Breast epithelium (tissue), 4 donors: ENCODE data around the gene HSPBP1. TPM values are rescaled to one million over a fixed set of nuclear protein-coding genes. Genes with fewer than 3 reads are reported as not detected.

ENCODE experiments used
- DNase-seq, 2 donors: peaks; one replicate each; pipeline ENCODE4 v3.0.0-alpha.2; 2019; ENCODE audit warnings: low spot score in 2 of 2
- H3K27ac ChIP-seq, 2 donors: fragments of 200-600 bp; sonication (generic) in 1 of 2; one replicate each; pipeline ENCODE4 v1.5.1; 2016 to 2019; ENCODE audit warnings: mild to moderate bottlenecking in 1 of 2
- H3K27me3 ChIP-seq, 2 donors: fragments of 200-600 bp; sonication (generic) in 1 of 2; one replicate each; pipeline versions ENCODE4 v1.5.1 to v1.6.0; 2017 to 2019; ENCODE audit warnings: control low read depth in 1 of 2, mild to moderate bottlenecking in 1 of 2
- H3K36me3 ChIP-seq: fragments of 200-600 bp; one replicate; pipeline ENCODE4 v1.5.1; 2019
- H3K4me1 ChIP-seq, 2 donors: fragments of 200-600 bp; sonication (generic); one replicate each; pipeline ENCODE4 v1.5.1; 2016 to 2019; ENCODE audit warnings: control low read depth in 1 of 2
- H3K4me3 ChIP-seq, 3 donors: fragments of 200-600 bp; sonication (generic); 1 replicate in 2 of 3; 2 replicates in 1 of 3; pipeline ENCODE4 v1.5.1; 2016 to 2019; ENCODE audit warnings: mild to moderate bottlenecking in 3 of 3, moderate library complexity in 2 of 3
- H3K9me3 ChIP-seq, 2 donors: fragments of 200-600 bp; sonication (generic) in 1 of 2; one replicate each; pipeline ENCODE4 v1.5.1; 2016 to 2019; ENCODE audit warnings: control low read depth in 1 of 2
- POLR2A ChIP-seq: fragments of 450-650 bp; IDR thresholded peaks from one replicate; pipeline ENCODE4 v1.6.1; 2016; ENCODE audit warnings: antibody characterized with exemption, mild to moderate bottlenecking, moderate library complexity
- POLR2AphosphoS5 ChIP-seq, 3 donors: sonication (generic); formaldehyde crosslinking; IDR thresholded peaks; one replicate each; pipeline ENCODE4 v1.6.1; 2017; ENCODE audit warnings: antibody characterized with exemption in 3 of 3
- intact Hi-C: fragments of 100-400 bp; cut with DNase I; formaldehyde crosslinking; loops from one replicate; pipeline ENCODE4 v1.15.1; 2023; ENCODE audit warnings: low total_unique reads
- total RNA-seq, 3 donors: library from RNA; depleted of rRNA; stranded (reverse); fragments of >200 nt; gene quantifications; one replicate each; pipeline ENCODE4 v1.1.0, GENCODE V29; 2016
- TF ChIP-seq, protein P1 (sequence below), 3 donors: fragments of 450-650 bp; IDR thresholded peaks; one replicate each; pipeline ENCODE4 v1.5.1; 2016 to 2017; ENCODE audit warnings: antibody characterized with exemption in 3 of 3, mild to moderate bottlenecking in 3 of 3, moderate library complexity in 3 of 3

Gene HSPBP1
- total RNA-seq, 3 donors from 2014 or later = 13.3 to 36.1 (median 32.6) TPM

DNA sequence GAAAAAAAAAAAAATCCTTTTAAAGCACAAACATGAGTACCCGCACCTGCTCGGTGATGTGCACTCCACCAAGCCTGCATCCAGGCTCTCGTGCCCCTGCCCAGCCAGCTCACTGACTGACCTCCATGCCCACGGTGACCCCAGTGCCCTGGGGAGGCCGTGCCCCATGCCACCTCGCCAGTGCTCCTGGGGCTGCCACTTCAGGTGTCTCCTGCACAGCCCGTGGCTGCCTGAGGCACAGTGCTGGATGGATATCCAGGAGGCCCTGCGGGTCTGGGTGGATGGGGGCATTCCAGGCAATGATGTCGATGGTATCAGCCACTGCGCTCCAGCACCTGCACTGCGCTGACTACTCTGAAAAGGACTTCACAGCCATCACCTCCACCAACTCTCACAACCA lies 30.1 kb downstream of the HSPBP1 start:
- H3K27me3 ChIP-seq = no peaks in the 10 kb centered on the region
- intact Hi-C loops = no loop called here
- no peak for DNase-seq
- TF ChIP-seq, protein P1, sequence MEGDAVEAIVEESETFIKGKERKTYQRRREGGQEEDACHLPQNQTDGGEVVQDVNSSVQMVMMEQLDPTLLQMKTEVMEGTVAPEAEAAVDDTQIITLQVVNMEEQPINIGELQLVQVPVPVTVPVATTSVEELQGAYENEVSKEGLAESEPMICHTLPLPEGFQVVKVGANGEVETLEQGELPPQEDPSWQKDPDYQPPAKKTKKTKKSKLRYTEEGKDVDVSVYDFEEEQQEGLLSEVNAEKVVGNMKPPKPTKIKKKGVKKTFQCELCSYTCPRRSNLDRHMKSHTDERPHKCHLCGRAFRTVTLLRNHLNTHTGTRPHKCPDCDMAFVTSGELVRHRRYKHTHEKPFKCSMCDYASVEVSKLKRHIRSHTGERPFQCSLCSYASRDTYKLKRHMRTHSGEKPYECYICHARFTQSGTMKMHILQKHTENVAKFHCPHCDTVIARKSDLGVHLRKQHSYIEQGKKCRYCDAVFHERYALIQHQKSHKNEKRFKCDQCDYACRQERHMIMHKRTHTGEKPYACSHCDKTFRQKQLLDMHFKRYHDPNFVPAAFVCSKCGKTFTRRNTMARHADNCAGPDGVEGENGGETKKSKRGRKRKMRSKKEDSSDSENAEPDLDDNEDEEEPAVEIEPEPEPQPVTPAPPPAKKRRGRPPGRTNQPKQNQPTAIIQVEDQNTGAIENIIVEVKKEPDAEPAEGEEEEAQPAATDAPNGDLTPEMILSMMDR (IDR thresholded peaks at IDR 0.05) = no peak
- TF ChIP-seq POLR2A (no peak), POLR2AphosphoS5 (IDR thresholded peaks at IDR 0.05) (no peak)
- H3K4me3 ChIP-seq = no peak overlapping the region
- peaks cover 0 to 9% of the 10 kb centered on the region in 2 donors for H3K4me1 ChIP-seq
- peaks cover 2% of the 10 kb centered on the region for H3K36me3 ChIP-seq
- H3K27ac ChIP-seq = no peak overlapping the region
- H3K9me3 ChIP-seq = no peaks in the 10 kb centered on the region

DNA sequence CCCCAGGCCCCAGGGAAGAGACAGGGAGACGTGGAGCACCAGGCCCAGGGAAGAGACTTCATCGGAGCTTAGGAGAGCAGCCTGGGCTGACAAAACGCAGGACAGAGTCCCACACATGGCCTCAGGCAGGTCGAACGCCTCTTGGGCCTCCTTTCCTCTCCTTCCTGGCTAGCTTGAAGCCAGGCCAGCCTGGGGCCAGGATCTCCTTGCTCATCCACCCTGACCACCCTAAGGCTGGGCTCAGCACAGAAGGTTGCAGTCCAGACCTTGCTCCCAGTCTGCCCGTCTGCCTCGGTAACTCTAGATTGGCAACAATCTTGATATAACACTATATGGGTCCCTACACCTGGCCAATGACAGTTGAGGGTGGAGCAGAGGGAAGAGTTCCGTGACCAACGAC lies 31.2 kb downstream of the HSPBP1 start:
- Histone ChIP-seq H3K36me3 (peaks cover 8% of the 10 kb centered on the region), H3K4me3 (no peak overlapping the region), H3K27me3 (no peaks in the 10 kb centered on the region), H3K9me3 (no peaks in the 10 kb centered on the region), H3K4me1 (peaks cover 0 to 9% of the 10 kb centered on the region in 2 donors), H3K27ac (peak overlapping the region; percentile 19 to 58)
- no peak for DNase-seq
- intact Hi-C loops = no loop called here
- no peak for TF ChIP-seq POLR2AphosphoS5 (IDR thresholded peaks at IDR 0.05)
- TF ChIP-seq, protein P1 (IDR thresholded peaks at IDR 0.05) = no peak
- no peak for TF ChIP-seq POLR2A

DNA sequence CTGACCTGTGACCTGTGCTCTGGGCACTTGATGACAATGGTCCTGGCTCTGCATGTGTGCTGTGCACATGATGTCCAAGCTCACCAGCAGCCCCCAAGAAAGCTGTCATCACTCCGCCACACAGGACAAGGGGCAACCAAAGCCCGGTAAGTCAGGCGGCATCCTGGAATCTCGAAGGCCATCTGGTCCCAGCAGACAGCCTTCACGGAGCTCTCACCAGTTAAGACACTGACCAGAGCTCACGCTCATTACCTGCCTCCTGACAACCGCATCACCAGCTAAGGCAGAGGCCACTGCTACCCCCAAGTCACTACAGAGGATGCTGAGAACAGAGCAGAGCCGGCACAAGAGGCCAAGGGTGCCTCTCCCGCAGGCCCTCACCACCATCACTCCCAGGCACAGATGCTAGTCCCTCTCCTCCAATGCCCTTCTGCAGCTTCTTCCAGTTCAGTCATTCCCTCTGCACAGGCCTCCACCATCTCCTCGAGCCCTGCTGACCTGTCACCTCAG lies 31.7 kb downstream of the HSPBP1 start:
- Histone ChIP-seq H3K27ac (peak overlapping the region; percentile 58), H3K4me3 (peak overlapping the region in 1 of 3 donors; percentile 11), H3K27me3 (no peaks in the 10 kb centered on the region), H3K9me3 (no peaks in the 10 kb centered on the region), H3K36me3 (peaks cover 8% of the 10 kb centered on the region), H3K4me1 (peaks cover 0 to 9% of the 10 kb centered on the region in 2 donors)
- DNase-seq = no peak
- TF ChIP-seq, protein P1 (IDR thresholded peaks at IDR 0.05) = no peak
- TF ChIP-seq POLR2AphosphoS5 (IDR thresholded peaks at IDR 0.05) (no peak), POLR2A (no peak)
- intact Hi-C loops = no loop called here

DNA sequence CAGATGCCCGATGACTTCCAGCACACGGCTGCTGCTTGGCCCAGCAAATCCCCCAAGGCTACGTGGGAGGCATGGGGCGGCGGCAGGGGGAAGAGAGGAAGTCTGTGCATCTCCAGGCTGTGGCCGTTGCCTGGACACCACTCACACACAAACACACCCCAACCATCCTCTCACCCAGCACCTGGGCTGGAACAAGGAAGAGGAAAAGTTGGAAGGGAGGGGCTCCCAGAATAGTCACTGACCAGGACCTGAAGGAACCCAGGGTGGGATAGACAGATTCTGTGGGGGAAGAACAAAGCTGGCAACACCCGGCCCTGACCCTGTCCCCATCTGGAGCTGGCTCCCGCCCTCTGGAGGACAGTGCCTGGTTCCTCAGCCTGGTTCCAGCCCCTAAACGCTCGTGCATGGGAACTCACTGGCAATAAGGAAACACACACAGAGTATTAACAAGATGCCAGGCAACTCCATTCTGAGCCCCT lies 32.2 kb downstream of the HSPBP1 start:
- peak in 1 of 2 donors; percentile 82 for DNase-seq
- Histone ChIP-seq H3K27ac (peak overlapping the region; percentile 58), H3K36me3 (peaks cover 8% of the 10 kb centered on the region), H3K27me3 (no peaks in the 10 kb centered on the region), H3K4me1 (peaks cover 0 to 9% of the 10 kb centered on the region in 2 donors), H3K4me3 (peak overlapping the region in 1 of 3 donors; percentile 11), H3K9me3 (no peaks in the 10 kb centered on the region)
- TF ChIP-seq, protein P1 (IDR thresholded peaks at IDR 0.05) = no peak
- no peak for TF ChIP-seq POLR2A
- TF ChIP-seq POLR2AphosphoS5 (IDR thresholded peaks at IDR 0.05) = no peak
- intact Hi-C loops = no loop called here

DNA sequence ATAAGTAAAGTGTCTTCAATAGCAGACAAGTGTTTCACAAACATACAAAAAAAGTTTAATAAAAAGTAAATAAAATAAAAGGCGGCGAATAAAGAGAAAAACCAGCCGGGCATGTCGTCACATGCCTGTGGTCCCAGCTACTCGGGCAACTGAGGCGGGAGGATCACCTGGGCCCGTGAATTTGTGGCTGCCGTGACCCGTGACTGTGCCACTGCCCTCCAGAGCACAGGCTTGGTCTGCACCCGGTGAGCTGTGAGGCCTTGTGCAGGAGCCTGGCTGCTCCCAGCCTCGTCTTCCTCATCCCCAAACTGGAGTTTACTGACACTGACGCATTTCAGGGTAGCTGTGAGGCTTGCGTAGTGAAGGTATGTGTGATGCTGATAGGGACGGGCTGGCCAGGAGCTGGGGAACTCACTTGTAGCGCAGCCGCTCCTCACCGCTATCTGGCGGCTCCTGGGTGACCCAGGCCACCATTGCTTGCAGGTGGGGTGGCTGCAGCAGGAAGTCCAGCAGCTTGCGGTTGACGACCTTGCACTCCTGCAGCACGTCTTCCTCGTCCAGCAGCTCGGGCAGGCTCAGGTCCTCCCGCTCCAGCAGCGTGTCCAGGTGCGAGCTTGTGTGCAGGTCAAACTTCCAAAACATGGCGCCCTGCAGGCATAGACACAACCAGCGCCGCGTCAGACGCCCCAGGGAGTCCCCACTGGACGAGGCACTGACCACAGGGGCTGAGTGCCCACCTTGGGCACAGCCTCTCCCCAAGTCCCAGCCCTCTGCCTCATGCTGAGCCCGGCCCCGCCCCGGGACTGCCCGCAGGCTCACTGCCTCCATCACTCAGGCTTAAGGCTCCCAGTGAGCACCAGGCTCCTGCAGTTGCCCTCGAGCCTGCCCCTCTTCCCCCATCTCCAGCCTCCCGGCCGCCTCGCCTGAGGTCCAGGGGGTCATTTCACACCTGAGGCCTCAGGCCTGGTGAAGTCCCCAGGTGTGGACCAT lies 33.2 kb downstream of the HSPBP1 start:
- intact Hi-C loops = no loop called here
- peaks cover 0 to 9% of the 10 kb centered on the region in 2 donors for H3K4me1 ChIP-seq
- H3K27ac ChIP-seq = peak overlapping the region in 1 of 2 donors; percentile 19
- no peak for TF ChIP-seq POLR2A
- TF ChIP-seq, protein P1 (IDR thresholded peaks at IDR 0.05) = no peak
- TF ChIP-seq POLR2AphosphoS5 (IDR thresholded peaks at IDR 0.05) = no peak
- peaks cover 8% of the 10 kb centered on the region for H3K36me3 ChIP-seq
- H3K4me3 ChIP-seq = no peak overlapping the region
- no peaks in the 10 kb centered on the region for H3K9me3 ChIP-seq
- no peak for DNase-seq
- H3K27me3 ChIP-seq = no peaks in the 10 kb centered on the region
